ENCODE data around the gene VPS16.

VPS16 gene

DNA sequence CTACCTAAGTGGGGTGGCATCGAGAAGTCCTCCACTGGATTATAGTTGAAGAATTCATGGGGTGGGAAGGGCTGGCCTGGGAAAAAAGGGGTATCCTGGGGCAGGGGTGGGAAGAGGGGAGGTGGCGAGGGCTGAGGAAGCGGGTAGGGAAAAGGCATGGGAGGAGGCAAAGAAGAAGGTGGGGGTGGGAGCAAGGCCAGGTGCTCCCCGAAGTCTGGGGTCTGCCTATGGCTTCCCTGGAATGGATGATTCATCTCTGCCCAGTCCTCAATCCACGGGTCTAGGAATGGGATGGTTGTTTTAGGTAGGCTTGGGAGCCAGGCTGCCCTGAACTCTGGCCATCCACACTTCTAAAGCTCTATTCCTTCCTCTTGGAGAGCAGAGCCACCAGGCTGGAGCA, 4.5 kb upstream of the VPS16 start:
- no peak for DNase-seq (ENCODE audit: low read depth)
- H3K4me3 ChIP-seq (ENCODE audit: low read length), result no peak overlapping the region

DNA sequence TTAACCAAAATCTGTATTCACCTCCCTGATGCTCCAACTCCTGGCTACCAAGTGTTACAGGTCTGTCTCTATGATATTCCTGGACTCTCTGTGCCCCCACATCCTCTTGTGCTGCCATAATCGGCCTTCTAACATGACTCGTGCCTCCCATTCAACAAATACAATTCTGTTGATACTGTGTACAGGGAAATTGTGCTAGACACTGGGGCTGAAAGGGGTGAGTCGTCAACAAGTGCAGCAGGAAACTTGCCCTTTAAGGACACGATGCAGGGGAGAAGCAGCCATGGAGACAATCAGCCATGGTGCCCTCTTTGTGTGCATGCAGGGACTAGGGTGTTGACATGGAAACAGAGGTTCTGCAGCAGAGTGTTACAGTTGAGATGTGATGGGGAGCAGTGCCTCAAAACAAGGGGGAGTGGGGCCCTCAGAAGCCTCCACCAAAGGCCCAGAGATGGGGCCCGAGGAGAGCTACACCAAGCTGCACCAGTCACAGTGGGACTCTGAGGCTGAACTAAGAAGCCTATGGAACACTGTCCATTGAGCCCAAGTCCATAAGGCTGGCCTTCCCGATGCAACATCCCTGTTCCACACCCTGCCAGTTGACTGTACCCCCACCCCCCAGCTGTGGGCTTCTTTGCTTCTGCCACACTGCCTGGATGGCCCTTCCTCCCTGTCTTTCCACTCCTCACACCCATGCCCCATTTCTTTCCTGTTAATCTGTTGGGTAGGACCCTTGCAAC, 3.2 kb upstream of the VPS16 start:
- DNase-seq (ENCODE audit: low read depth), result no peak
- no peak for TF ChIP-seq CTCF (conservative IDR thresholded peaks at IDR 0.05; ENCODE audit: low read length)
- H3K4me3 ChIP-seq (ENCODE audit: low read length), result no peak overlapping the region

More for the DNA sequence above, 4.5 kb upstream of the VPS16 start:
- no peak for TF ChIP-seq CTCF (conservative IDR thresholded peaks at IDR 0.05; ENCODE audit: low read length)

DNA sequence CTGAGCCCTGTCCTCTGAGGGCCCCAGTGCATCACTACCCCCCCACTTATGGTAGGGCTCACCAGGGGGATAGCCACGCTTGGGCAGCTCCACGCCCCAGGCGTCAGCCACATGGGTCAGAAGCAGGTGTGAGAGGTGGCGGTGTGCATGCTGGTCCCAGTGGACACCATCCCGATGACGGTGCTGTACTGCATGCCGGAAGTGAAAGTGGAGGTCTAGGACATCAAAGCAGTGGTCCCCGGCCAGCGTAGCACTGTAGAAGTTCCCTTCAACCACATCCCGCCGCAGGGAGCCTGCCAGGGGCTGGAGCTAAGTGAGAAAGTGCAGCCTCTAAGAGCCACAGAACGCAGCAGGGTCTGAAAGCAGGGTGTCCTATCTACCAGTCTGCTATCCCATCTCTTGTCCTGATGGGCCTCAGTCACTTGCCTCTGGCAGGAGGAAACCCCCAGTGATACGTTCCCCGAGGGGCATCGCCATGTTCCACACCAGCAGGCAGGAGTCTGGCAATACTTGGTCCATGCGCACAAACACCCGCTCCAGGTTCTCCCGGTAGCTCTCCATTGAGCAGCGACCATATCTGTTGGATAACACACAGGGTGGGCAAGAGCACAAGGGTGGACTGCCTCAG, 2.3 kb upstream of the VPS16 start:
- H3K4me3 ChIP-seq (ENCODE audit: low read length), result no peak overlapping the region
- no peak for DNase-seq (ENCODE audit: low read depth)
- no peak for TF ChIP-seq CTCF (conservative IDR thresholded peaks at IDR 0.05; ENCODE audit: low read length)

DNA sequence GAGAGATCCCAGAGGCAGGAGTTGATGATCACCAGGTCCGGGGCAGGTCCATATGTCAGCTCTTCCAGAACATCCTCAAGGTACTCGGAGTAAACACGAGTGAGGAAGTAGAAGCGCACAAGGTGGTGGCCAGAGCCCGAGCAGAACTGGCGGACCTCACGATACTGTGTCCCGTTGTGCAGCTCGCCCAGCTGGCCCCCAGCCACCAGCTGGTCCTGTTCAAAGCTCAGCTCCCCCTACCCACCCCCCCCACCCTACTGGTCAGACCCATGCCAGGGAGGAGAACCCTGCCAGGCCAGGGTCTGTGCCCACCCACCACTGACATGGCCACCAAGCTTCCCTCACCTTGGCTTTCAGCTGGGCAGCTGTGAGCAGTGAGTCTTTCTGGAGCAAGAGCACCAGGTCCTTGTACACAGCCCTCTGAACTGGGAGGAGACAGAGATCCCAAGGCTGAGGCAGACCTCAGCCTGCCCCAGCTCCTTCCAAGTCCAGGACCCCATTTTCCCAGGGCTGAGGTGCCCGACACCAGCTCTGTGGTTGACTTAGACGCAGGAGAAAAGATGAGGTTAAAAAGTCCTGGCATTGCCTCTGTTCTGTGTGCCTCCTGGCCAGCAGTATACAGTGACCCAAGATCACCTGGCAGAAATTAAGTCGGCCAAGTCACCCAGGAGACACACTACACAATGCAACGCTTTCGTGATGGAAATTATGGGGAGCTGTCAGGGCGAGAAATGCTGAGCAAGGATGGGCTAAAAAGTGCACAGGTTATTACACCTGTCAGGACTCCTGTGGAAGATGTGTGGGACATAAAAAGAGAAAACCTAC, 1.5 kb upstream of the VPS16 start:
- no peak overlapping the region for H3K4me3 ChIP-seq (ENCODE audit: low read length)
- no peak for DNase-seq (ENCODE audit: low read depth)
- TF ChIP-seq CTCF (conservative IDR thresholded peaks at IDR 0.05; ENCODE audit: low read length), result no peak

- TF ChIP-seq CTCF (conservative IDR thresholded peaks at IDR 0.05; ENCODE audit: low read length), result no peak
- H3K4me3 ChIP-seq (ENCODE audit: low read length), result peak overlapping the region; percentile 92
- DNase-seq (ENCODE audit: low read depth), result no peak
These were observed 810 bp upstream of the VPS16 start for GRCh38 chr20:2839732-2840137.

- DNase-seq (ENCODE audit: low read depth), result peak; percentile 72
- peak overlapping the region; percentile 92 for H3K4me3 ChIP-seq (ENCODE audit: low read length)
- no peak for TF ChIP-seq CTCF (conservative IDR thresholded peaks at IDR 0.05; ENCODE audit: low read length)
These were observed 504 bp downstream of the VPS16 start for GRCh38 chr20:2840967-2841531.
